ENCODE data around the gene TLCD2. TPM values are rescaled to one million over a fixed set of nuclear protein-coding genes. Genes with fewer than 3 reads are reported as not detected.
A peak's percentile ranks its signal among the peaks of the same experiment; 100 is the strongest.

Gene TLCD2
- total and polyA plus RNA-seq, 9 of the 15 experiments (the other 6 are each of a cell fraction or from before 2014, with no cell fraction given): 0.10 to 0.89 (median 0.58) TPM

- TF ChIP-seq FOS (IDR thresholded peaks at IDR 0.05; ENCODE audit: extremely low read depth, insufficient read length): peak; percentile 92
- peak; percentile 81 to 86 for TF ChIP-seq NRF1 (conservative IDR thresholded peaks at IDR 0.05 in 1 of 2, IDR thresholded peaks at IDR 0.05 in 1 of 2)
- TF ChIP-seq ZFP91 (CRISPR knock-in tag; IDR thresholded peaks at IDR 0.05): peak; percentile 93
- no peak for TF ChIP-seq DLX4 (CRISPR knock-in tag; IDR thresholded peaks at IDR 0.05)
- no peak; the same call in 1 of the 2 replicates for TF ChIP-seq ATF1 (CRISPR knock-in tag; IDR thresholded peaks at IDR 0.05)
- TF ChIP-seq ATF1 (tag; IDR thresholded peaks at IDR 0.05): peak; percentile 98
- TF ChIP-seq NR4A1 (CRISPR knock-in tag; IDR thresholded peaks at IDR 0.05): no peak
- TF ChIP-seq NR4A1 (tag; IDR thresholded peaks at IDR 0.05): 0 out of 2 replicates have a peak, but pooled peaks have one; percentile 26
- TF ChIP-seq HNRNPLL (IDR thresholded peaks at IDR 0.05; ENCODE audit: low read depth, low read length, poor library complexity, severe bottlenecking): peak; percentile 68
- no peak for TF ChIP-seq ZNF184 (CRISPR knock-in tag; IDR thresholded peaks at IDR 0.05)
- peak; percentile 90 for TF ChIP-seq CXXC5 (CRISPR knock-in tag; IDR thresholded peaks at IDR 0.05)
- TF ChIP-seq SMAD2 (IDR thresholded peaks at IDR 0.05; ENCODE audit: low read depth, low read length): no peak
- TF ChIP-seq HNRNPL (IDR thresholded peaks at IDR 0.05; ENCODE audit: low read depth, low read length): 0 out of 2 replicates have a peak, but pooled peaks have one; percentile 25
- no peak for TF ChIP-seq ZFP36 (IDR thresholded peaks at IDR 0.05; ENCODE audit: low read depth, low read length, partially characterized antibody)
- TF ChIP-seq ZNF639 (CRISPR knock-in tag; conservative IDR thresholded peaks at IDR 0.05 in 1 of 2, IDR thresholded peaks at IDR 0.05 in 1 of 2): 0 out of 4 replicates have a peak, but pooled peaks of 1 of the 2 experiments have one; percentile 45
- TF ChIP-seq L3MBTL2 (IDR thresholded peaks at IDR 0.05): peak; percentile 55
- TF ChIP-seq ZNF766 (CRISPR knock-in tag; conservative IDR thresholded peaks at IDR 0.05): no peak; the same call in 1 of the 2 replicates
- TF ChIP-seq HMGXB4 (CRISPR knock-in tag; IDR thresholded peaks at IDR 0.05): no peak
- no peak for TF ChIP-seq ZSCAN29 (IDR thresholded peaks at IDR 0.05)
- TF ChIP-seq HCFC1 (IDR thresholded peaks at IDR 0.05; ENCODE audit: low read depth, low read length): peak; percentile 92
- TF ChIP-seq ZBTB12 (CRISPR knock-in tag; IDR thresholded peaks at IDR 0.05): peak; percentile 85
- no peak for TF ChIP-seq FOXK2 (conservative IDR thresholded peaks at IDR 0.05 in 1 of 2, IDR thresholded peaks at IDR 0.05 in 1 of 2; ENCODE audit: low read depth in 2 of 2)
These were observed 6.1 kb upstream of the TLCD2 start (continued) for GRCh38 chr17:1716076-1716911.
